NCI-H2227 (cell line): ENCODE results near the gene OR2L3.
"Not testable (repeated sequence)": the region's sequence is repeated elsewhere in the genome, so short reads cannot be mapped to it uniquely, and the experiment has no call there.

ENCODE experiments used
- DNase-seq: peaks from one replicate; lab custom pipeline; 2025; ENCODE audit not compliant: unreplicated experiment; lab: John Stamatoyannopoulos, UW

The OR2L3 gene

GRCh38 chr1:248046536-248046935 lies at the start of gene OR2L3:
TSS of gene OR2L3 (plus strand) at chr1:248046836. CDS start at chr1:248060682, 13,846 bp downstream.
- DNase-seq, result no peak

GRCh38 chr1:247998811-247999210 lies 47.8 kb upstream of the OR2L3 start:
- DNase-seq, result no peak

GRCh38 chr1:248000169-248000568 lies 46.5 kb upstream of the OR2L3 start:
- DNase-seq, result no peak

GRCh38 chr1:248007778-248008177 lies 38.9 kb upstream of the OR2L3 start:
- DNase-seq, result no peak

GRCh38 chr1:248009681-248010080 lies 37.0 kb upstream of the OR2L3 start:
- no peak for DNase-seq

- no peak for DNase-seq
Measured at GRCh38 chr1:248013229-248013710, 33.4 kb upstream of the OR2L3 start, which contains the start of gene OR2L5. TSS of gene OR2L5 (plus strand) at chr1:248013660. CDS start at chr1:248021948, 8,288 bp downstream.

GRCh38 chr1:248015803-248016202 lies 30.8 kb upstream of the OR2L3 start:
- DNase-seq, result no peak

- DNase-seq, result no peak
Measured at GRCh38 chr1:248029770-248030169, 16.9 kb upstream of the OR2L3 start, which contains the start of gene OR2L2. TSS of gene OR2L2 (plus strand) at chr1:248030070. CDS start at chr1:248038268, 8,198 bp downstream.

- no peak for DNase-seq
Measured at GRCh38 chr1:248045209-248045608, 1.4 kb upstream of the OR2L3 start.

GRCh38 chr1:248047008-248047407 lies 372 bp downstream of the OR2L3 start:
- no peak for DNase-seq

- DNase-seq, result no peak
Measured at GRCh38 chr1:248054671-248055070, 8.0 kb downstream of the OR2L3 start.

- no peak for DNase-seq
Measured at GRCh38 chr1:248055261-248055660, 8.6 kb downstream of the OR2L3 start.

GRCh38 chr1:248065071-248065470 lies 18.4 kb downstream of the OR2L3 start:
- no peak for DNase-seq

GRCh38 chr1:248065604-248066003 lies 19.0 kb downstream of the OR2L3 start:
- DNase-seq, result no peak

GRCh38 chr1:248083864-248084263 lies 37.2 kb downstream of the OR2L3 start:
- not testable (repeated sequence) for DNase-seq

- no peak for DNase-seq
Measured at GRCh38 chr1:248094884-248095283, 48.2 kb downstream of the OR2L3 start, which contains the start of gene OR2L13. TSS of gene OR2L13 (plus strand) at chr1:248095184. CDS start at chr1:248099376, 4,192 bp downstream.

GRCh38 chr1:248098529-248098928 lies 51.9 kb downstream of the OR2L3 start:
- DNase-seq, result no peak

GRCh38 chr1:248102847-248103246 lies 56.2 kb downstream of the OR2L3 start:
- no peak for DNase-seq

- no peak for DNase-seq
Measured at GRCh38 chr1:248111157-248111556, 64.5 kb downstream of the OR2L3 start.
